GM19372 (cell line): ENCODE measurements around the gene IGSF6.
A peak's percentile ranks its signal among the peaks of the same experiment; 100 is the strongest.
"Not testable (repeated sequence)": the region's sequence is repeated elsewhere in the genome, so short reads cannot be mapped to it uniquely, and the experiment has no call there.

ENCODE experiments used
- ATAC-seq: cut with Tn5 transposase; IDR thresholded peaks from one replicate; pipeline ENCODE4 v1.9.1; 2021; ENCODE audit warnings: mild to moderate bottlenecking, low read depth, moderate library complexity; ENCODE audit not compliant: unreplicated experiment

Gene IGSF6

GRCh38 chr16:21608639-21609328 is 43.6 kb downstream of the IGSF6 start:
- no peak for ATAC-seq

- not testable (repeated sequence) for ATAC-seq
These were observed 46.6 kb downstream of the IGSF6 start for GRCh38 chr16:21605848-21606247.

GRCh38 chr16:21603928-21604327 is 48.5 kb downstream of the IGSF6 start:
- no peak for ATAC-seq

GRCh38 chr16:21602785-21603184 is 49.6 kb downstream of the IGSF6 start:
- ATAC-seq, result no peak

- ATAC-seq, result peak; percentile 12
These were observed 52.2 kb downstream of the IGSF6 start for GRCh38 chr16:21600031-21600773.

GRCh38 chr16:21599122-21600030 is 53.0 kb downstream of the IGSF6 start, which contains the start of gene METTL9:
Gene METTL9 (plus strand): TSS chr16:21599577. CDS start chr16:21599734, 157 bp downstream.
- peak; percentile 83 for ATAC-seq

- no peak for ATAC-seq
These were observed 53.7 kb downstream of the IGSF6 start for GRCh38 chr16:21598701-21599121.

- no peak for ATAC-seq
These were observed 54.2 kb downstream of the IGSF6 start for GRCh38 chr16:21598206-21598605.

GRCh38 chr16:21597561-21598030 is 54.8 kb downstream of the IGSF6 start:
- ATAC-seq, result no peak

- no peak for ATAC-seq
These were observed 58.7 kb downstream of the IGSF6 start for GRCh38 chr16:21593530-21594289.

GRCh38 chr16:21592191-21592590 is 60.2 kb downstream of the IGSF6 start:
- no peak for ATAC-seq

- ATAC-seq, result no peak
These were observed 61.6 kb downstream of the IGSF6 start for GRCh38 chr16:21590796-21591195.

- ATAC-seq, result no peak
These were observed 62.1 kb downstream of the IGSF6 start for GRCh38 chr16:21590287-21590686.

GRCh38 chr16:21589551-21589950 is 62.9 kb downstream of the IGSF6 start:
- no peak for ATAC-seq
